Neural progenitor cell (in vitro differentiated cells): ENCODE measurements around the gene ADK. TPM values are rescaled to one million over a fixed set of nuclear protein-coding genes. Genes with fewer than 3 reads are reported as not detected.
A peak's percentile ranks its signal among the peaks of the same experiment; 100 is the strongest.
"Not testable (repeated sequence)": the region's sequence is repeated elsewhere in the genome, so short reads cannot be mapped to it uniquely, and the experiment has no call there.

Experiments used
- DNase-seq: peaks from one replicate; pipeline ENCODE4 v3.0.0-alpha.2; 2016; ENCODE audit warnings: low spot score
- H2AFZ ChIP-seq: fragments of 200-600 bp; sonication (generic); replicated peaks from 2 replicates; pipeline ENCODE4 v1.6.1; 2016; ENCODE audit warnings: antibody characterized with exemption
- H3F3A ChIP-seq: fragments of 200-600 bp; sonication (generic); 2 replicates; pipeline ENCODE4 v1.6.1; 2016; ENCODE audit warnings: antibody characterized with exemption, low read depth
- H3K27ac ChIP-seq: fragments of 200-600 bp; sonication (generic); 2 replicates; pipeline ENCODE4 v1.5.1; 2016; ENCODE audit warnings: mild to moderate bottlenecking
- H3K27me3 ChIP-seq: fragments of 200-600 bp; sonication (generic); 2 replicates; pipeline ENCODE4 v1.6.1; 2016; ENCODE audit warnings: mild to moderate bottlenecking, moderate library complexity
- H3K36me3 ChIP-seq: fragments of 200-600 bp; sonication (generic); 2 replicates; pipeline ENCODE4 v1.5.1; 2016
- H3K4me1 ChIP-seq: fragments of 200-600 bp; sonication (generic); 2 replicates; pipeline ENCODE4 v1.6.1; 2016; ENCODE audit warnings: mixed run types
- H3K4me2 ChIP-seq: fragments of 200-600 bp; sonication (generic); 2 replicates; pipeline ENCODE4 v1.6.1; 2016
- H3K4me3 ChIP-seq: fragments of 200-600 bp; sonication (generic); 2 replicates; pipeline ENCODE4 v1.5.1; 2016
- H3K79me2 ChIP-seq: fragments of 200-600 bp; sonication (generic); 2 replicates; pipeline ENCODE4 v1.6.1; 2016; ENCODE audit warnings: low read depth
- H3K9ac ChIP-seq: fragments of 200-600 bp; sonication (generic); 2 replicates; pipeline ENCODE4 v1.6.1; 2016
- H3K9me3 ChIP-seq: fragments of 200-600 bp; sonication (generic); 2 replicates; pipeline ENCODE4 v1.5.1; 2016; ENCODE audit warnings: low read depth
- H4K20me1 ChIP-seq: fragments of 200-600 bp; sonication (generic); 2 replicates; pipeline ENCODE4 v1.6.1; 2016; ENCODE audit warnings: low read depth
- H3K27ac Mint-ChIP-seq: 3 replicates; pipeline ENCODE4 v1.8.0; 2021; ENCODE audit warnings: mixed read lengths
- H3K27me3 Mint-ChIP-seq: 2 replicates; pipeline ENCODE4 v1.8.0; 2022; ENCODE audit warnings: low read depth, mild to moderate bottlenecking, inconsistent platforms, moderate library complexity, mixed read lengths; ENCODE audit not compliant: insufficient read depth
- H3K36me3 Mint-ChIP-seq: 3 replicates; pipeline ENCODE4 v1.8.0; 2021; ENCODE audit warnings: mixed read lengths
- H3K4me1 Mint-ChIP-seq: 3 replicates; pipeline ENCODE4 v1.8.0; 2021; ENCODE audit warnings: mixed read lengths
- H3K4me3 Mint-ChIP-seq: 3 replicates; pipeline ENCODE4 v1.8.0; 2021; ENCODE audit warnings: mild to moderate bottlenecking, moderate library complexity, mixed read lengths
- H3K9me3 Mint-ChIP-seq: 3 replicates; pipeline ENCODE4 v1.8.0; 2020; ENCODE audit warnings: mixed read lengths
- EZH2 ChIP-seq: fragments of 200-600 bp; sonication (generic); IDR thresholded peaks from 2 replicates; pipeline ENCODE4 v1.6.1; 2017; ENCODE audit warnings: antibody characterized with exemption, mild to moderate bottlenecking, moderate library complexity
- EZH2phosphoT487 ChIP-seq: fragments of 200-600 bp; sonication (generic); IDR thresholded peaks from 2 replicates; pipeline ENCODE4 v1.6.1; 2017; ENCODE audit warnings: antibody characterized with exemption
- total RNA-seq: library from RNA; depleted of rRNA; stranded (reverse); fragments of >200 nt; gene quantifications from 2 replicates; pipeline ENCODE4 v1.2.3, GENCODE V29; 2015; ENCODE audit warnings: low replicate concordance
- TF ChIP-seq, protein P1 (sequence below): fragments of 200-600 bp; sonication (generic); IDR thresholded peaks from 2 replicates; pipeline ENCODE4 v1.5.1; 2017; ENCODE audit warnings: antibody characterized with exemption, mild to moderate bottlenecking

ADK gene
- total RNA-seq, 1 donor from 2014 or later, result 50.9 TPM

DNA sequence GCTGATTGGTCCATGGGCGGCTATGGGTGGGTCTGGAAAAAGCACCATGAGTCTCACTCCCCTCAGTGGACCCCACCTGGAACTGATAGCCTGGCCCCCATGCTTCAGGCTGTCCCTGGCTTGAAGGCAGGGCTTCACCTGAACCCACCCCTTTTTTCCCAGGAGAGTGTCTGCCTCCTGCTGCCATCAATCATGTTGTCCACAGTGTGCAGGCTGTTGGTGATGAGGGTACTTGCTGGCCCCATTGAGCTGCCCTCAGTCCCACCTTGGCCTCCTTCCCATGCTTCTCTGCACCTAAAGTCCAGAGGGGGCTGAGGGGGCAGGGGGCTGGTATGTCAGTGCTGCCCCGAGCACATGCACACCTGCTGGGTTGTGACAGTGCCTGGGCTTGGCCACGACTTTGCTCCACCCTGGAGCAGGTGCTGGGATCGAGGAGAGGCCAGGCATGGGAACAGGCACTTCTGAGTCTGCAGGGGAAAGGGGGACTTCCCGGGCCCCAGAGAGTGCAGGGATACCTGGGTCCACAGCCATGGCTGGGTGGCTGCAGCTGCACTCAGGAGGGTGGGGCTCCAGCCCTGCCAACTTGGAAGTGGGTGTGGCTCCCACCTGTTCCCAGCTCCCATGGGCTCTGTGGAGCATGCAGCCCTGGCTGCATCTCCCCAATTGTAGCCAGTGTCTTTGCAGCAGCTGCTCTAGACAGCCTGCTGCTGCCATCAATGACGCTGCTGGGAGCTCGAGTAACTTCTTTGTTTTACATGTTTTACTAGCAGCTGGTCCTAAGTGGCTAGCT, 56.9 kb downstream of the ADK start:
- Histone ChIP-seq H3K79me2 (peaks cover 13% of the 10 kb centered on the region), H3K27me3 (no peaks in the 10 kb centered on the region), H3K9me3 (no peaks in the 10 kb centered on the region), H3F3A (no peaks in the 10 kb centered on the region), H3K27ac (no peak overlapping the region), H3K4me1 (peaks cover 9% of the 10 kb centered on the region), H3K4me2 (peak overlapping the region; percentile 38), H4K20me1 (peaks cover 2% of the 10 kb centered on the region), H3K9ac (no peak overlapping the region), H3K4me3 (no peak overlapping the region), H3K36me3 (no peaks in the 10 kb centered on the region), H2AFZ (no peak overlapping the region)
- H3K4me1 Mint-ChIP-seq, result no peaks in the 10 kb centered on the region
- H3K27ac Mint-ChIP-seq, result no peak overlapping the region
- no peaks in the 10 kb centered on the region for H3K9me3 Mint-ChIP-seq
- no peak for TF ChIP-seq EZH2
- TF ChIP-seq EZH2phosphoT487, result no peak
- no peak overlapping the region for H3K4me3 Mint-ChIP-seq
- H3K36me3 Mint-ChIP-seq, result no peaks in the 10 kb centered on the region
- H3K27me3 Mint-ChIP-seq, result no peaks in the 10 kb centered on the region
- DNase-seq, result peak; percentile 50

DNA sequence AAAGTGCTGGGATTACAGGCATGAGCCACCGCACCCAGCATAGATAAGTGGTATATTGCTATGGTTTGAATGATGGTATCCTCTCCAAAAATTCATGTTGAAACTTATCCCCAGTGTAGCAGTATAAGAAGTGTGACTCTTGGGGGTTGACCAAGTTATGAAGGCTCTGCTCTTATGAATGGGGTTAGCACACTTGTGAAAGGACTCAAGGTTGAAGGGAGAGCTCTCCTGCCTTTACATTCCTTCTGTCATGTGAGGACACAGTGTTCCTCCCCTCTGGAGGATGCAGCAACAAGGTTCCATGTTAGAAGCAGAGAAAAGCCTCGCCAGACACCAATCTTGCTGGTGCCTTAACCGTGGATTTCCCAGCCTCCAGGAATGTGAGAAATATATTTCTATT, 58.0 kb downstream of the ADK start:
- H3K4me1 Mint-ChIP-seq, result no peaks in the 10 kb centered on the region
- no peaks in the 10 kb centered on the region for H3F3A ChIP-seq
- H2AFZ ChIP-seq, result no peak overlapping the region
- no peak for DNase-seq
- H3K79me2 ChIP-seq, result peaks cover 22% of the 10 kb centered on the region
- no peaks in the 10 kb centered on the region for H3K9me3 Mint-ChIP-seq
- no peak overlapping the region for H3K4me3 Mint-ChIP-seq
- H3K36me3 Mint-ChIP-seq, result no peaks in the 10 kb centered on the region
- H3K27ac ChIP-seq, result no peak overlapping the region
- peaks cover 2% of the 10 kb centered on the region for H4K20me1 ChIP-seq
- no peaks in the 10 kb centered on the region for H3K9me3 ChIP-seq
- H3K27ac Mint-ChIP-seq, result peak overlapping the region; percentile 78
- peaks cover 9% of the 10 kb centered on the region for H3K4me1 ChIP-seq
- TF ChIP-seq, protein P1, sequence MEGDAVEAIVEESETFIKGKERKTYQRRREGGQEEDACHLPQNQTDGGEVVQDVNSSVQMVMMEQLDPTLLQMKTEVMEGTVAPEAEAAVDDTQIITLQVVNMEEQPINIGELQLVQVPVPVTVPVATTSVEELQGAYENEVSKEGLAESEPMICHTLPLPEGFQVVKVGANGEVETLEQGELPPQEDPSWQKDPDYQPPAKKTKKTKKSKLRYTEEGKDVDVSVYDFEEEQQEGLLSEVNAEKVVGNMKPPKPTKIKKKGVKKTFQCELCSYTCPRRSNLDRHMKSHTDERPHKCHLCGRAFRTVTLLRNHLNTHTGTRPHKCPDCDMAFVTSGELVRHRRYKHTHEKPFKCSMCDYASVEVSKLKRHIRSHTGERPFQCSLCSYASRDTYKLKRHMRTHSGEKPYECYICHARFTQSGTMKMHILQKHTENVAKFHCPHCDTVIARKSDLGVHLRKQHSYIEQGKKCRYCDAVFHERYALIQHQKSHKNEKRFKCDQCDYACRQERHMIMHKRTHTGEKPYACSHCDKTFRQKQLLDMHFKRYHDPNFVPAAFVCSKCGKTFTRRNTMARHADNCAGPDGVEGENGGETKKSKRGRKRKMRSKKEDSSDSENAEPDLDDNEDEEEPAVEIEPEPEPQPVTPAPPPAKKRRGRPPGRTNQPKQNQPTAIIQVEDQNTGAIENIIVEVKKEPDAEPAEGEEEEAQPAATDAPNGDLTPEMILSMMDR, result no peak
- no peak for TF ChIP-seq EZH2phosphoT487
- no peak for TF ChIP-seq EZH2
- no peaks in the 10 kb centered on the region for H3K27me3 Mint-ChIP-seq
- no peaks in the 10 kb centered on the region for H3K27me3 ChIP-seq
- no peak overlapping the region for H3K9ac ChIP-seq
- H3K4me2 ChIP-seq, result no peak overlapping the region
- H3K4me3 ChIP-seq, result no peak overlapping the region
- H3K36me3 ChIP-seq, result no peaks in the 10 kb centered on the region

DNA sequence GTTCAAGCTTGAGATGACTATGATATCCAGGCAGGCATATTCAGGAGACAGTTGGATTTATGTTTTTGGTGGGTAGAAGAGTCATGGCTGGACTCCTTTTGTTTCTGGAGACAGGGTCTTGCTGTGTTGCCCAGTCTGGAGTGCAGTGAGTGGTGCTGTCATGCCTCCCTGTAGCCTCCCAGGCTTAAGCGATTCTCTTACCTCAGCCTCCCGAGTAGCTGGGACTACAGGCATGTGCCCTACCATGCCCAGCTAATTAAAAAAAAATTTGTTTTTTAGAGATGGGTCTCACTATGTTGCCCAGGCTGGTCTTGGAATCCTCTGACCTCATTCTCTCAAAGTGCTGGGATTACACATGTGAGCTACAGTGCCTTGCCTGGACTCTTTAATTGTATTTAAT, 62.0 kb downstream of the ADK start:
- no peak overlapping the region for H3K9ac ChIP-seq
- Mint-ChIP-seq H3K36me3 (peaks cover 2% of the 10 kb centered on the region), H3K4me1 (no peaks in the 10 kb centered on the region), H3K27ac (no peak overlapping the region), H3K27me3 (no peaks in the 10 kb centered on the region), H3K4me3 (no peak overlapping the region), H3K9me3 (peaks cover 9% of the 10 kb centered on the region)
- peaks cover under 1% of the 10 kb centered on the region for H4K20me1 ChIP-seq
- no peak overlapping the region for H3K4me2 ChIP-seq
- no peak overlapping the region for H2AFZ ChIP-seq
- H3K4me1 ChIP-seq, result peaks cover 4% of the 10 kb centered on the region
- no peak for DNase-seq
- TF ChIP-seq EZH2, result no peak
- no peak for TF ChIP-seq EZH2phosphoT487
- TF ChIP-seq, protein P1, result no peak
- H3K4me3 ChIP-seq, result no peak overlapping the region
- peaks cover 28% of the 10 kb centered on the region for H3K79me2 ChIP-seq
- no peaks in the 10 kb centered on the region for H3F3A ChIP-seq
- no peaks in the 10 kb centered on the region for H3K36me3 ChIP-seq
- no peaks in the 10 kb centered on the region for H3K9me3 ChIP-seq
- H3K27ac ChIP-seq, result no peak overlapping the region
- H3K27me3 ChIP-seq, result no peaks in the 10 kb centered on the region

DNA sequence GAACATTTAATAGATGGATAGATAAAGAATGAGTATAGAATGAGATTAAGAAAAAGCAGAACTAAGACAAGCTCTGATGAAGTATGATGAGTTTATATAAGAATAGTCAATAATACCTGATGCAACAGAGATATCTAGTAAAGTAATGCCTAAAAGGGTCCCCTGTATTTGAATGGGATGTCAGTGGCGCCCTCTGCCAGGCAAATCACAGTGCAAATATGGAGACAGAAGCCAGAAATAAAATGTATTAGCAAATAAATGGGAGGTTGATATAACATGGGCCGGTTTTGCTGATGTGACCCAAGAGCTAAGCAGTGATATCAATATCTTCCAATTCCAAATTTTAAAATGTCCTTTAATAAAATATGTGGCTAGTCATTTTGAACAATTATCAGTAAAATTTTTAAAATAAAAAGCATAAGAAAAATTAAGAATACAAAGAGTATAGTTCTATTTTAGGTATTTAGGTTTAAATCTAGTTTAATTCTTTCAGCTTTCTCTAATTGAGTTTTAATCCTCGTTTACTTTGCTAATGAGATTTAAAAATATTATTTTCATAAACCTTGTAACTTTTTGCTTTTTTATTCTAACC, 62.6 kb downstream of the ADK start:
- Histone ChIP-seq H3K36me3 (no peaks in the 10 kb centered on the region), H3K79me2 (peaks cover 28% of the 10 kb centered on the region), H2AFZ (no peak overlapping the region), H4K20me1 (no peaks in the 10 kb centered on the region), H3K27me3 (no peaks in the 10 kb centered on the region), H3F3A (no peaks in the 10 kb centered on the region), H3K9ac (no peak overlapping the region), H3K4me3 (no peak overlapping the region), H3K27ac (no peak overlapping the region), H3K4me2 (no peak overlapping the region), H3K4me1 (no peaks in the 10 kb centered on the region), H3K9me3 (no peaks in the 10 kb centered on the region)
- TF ChIP-seq, protein P1, result peak; percentile 56
- TF ChIP-seq EZH2 (no peak), EZH2phosphoT487 (no peak)
- H3K9me3 Mint-ChIP-seq, result peaks cover 13% of the 10 kb centered on the region
- no peaks in the 10 kb centered on the region for H3K27me3 Mint-ChIP-seq
- H3K27ac Mint-ChIP-seq, result no peak overlapping the region
- DNase-seq, result no peak
- H3K36me3 Mint-ChIP-seq, result peaks cover 2% of the 10 kb centered on the region
- no peak overlapping the region for H3K4me3 Mint-ChIP-seq
- no peaks in the 10 kb centered on the region for H3K4me1 Mint-ChIP-seq

DNA sequence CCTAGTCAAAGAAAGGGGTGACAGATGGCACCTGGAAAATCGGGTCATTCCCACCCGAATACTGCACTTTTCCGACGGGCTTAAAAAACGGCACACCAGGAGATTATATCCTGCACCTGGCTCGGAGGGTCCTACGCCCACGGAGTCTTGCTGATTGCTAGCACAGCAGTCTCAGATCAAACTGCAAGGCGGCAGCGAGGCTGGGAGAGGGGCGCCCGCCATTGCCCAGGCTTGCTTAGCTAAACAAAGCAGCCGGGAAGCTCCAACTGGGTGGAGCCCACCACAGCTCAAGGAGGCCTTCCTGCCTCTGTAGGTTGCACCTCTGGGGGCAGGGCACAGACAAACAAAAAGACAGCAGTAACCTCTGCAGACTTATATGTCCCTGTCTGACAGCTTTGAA, 66.1 kb downstream of the ADK start:
- H3K79me2 ChIP-seq, result peaks cover 21% of the 10 kb centered on the region
- not testable (repeated sequence) for H3K27me3 Mint-ChIP-seq, H3K27me3 ChIP-seq, H4K20me1 ChIP-seq, H3K4me3 ChIP-seq, H3K4me1 ChIP-seq, H3K36me3 Mint-ChIP-seq, H3K4me3 Mint-ChIP-seq, H3K27ac Mint-ChIP-seq, H3K4me1 Mint-ChIP-seq, H2AFZ ChIP-seq, H3K9me3 ChIP-seq, H3K4me2 ChIP-seq, H3K9ac ChIP-seq, H3K36me3 ChIP-seq, DNase-seq, H3K27ac ChIP-seq, H3F3A ChIP-seq
- H3K9me3 Mint-ChIP-seq, result peaks cover 15% of the 10 kb centered on the region
